OCI-LY7 (cell line): ENCODE results near the gene VPS8. TPM values are rescaled to one million over a fixed set of nuclear protein-coding genes. Genes with fewer than 3 reads are reported as not detected.

Source experiments
- BruUV-seq: library from RNA; stranded (reverse); fragments of 400-500 nt; replicated peaks from 2 replicates; lab custom pipeline; 2021; lab: Mats Ljungman, UMichigan
- CTCF ChIA-PET: fragments of 300-600 bp; sonication (Branson Sonifier 250); formaldehyde crosslinking; loops from one replicate; lab custom pipeline; 2022; ENCODE audit warnings: antibody characterized with exemption; ENCODE audit not compliant: unreplicated experiment; lab: Charles Lee
- POLR2A ChIA-PET: fragments of 300-600 bp; sonication (Branson Sonifier 250); formaldehyde crosslinking; loops from one replicate; lab custom pipeline; 2022; ENCODE audit warnings: antibody characterized with exemption; lab: Charles Lee
- DNase-seq: peaks from one replicate; pipeline ENCODE4 v3.0.0-alpha.2; 2015; ENCODE audit warnings: low spot score
- H2AFZ ChIP-seq: fragments of 200-600 bp; sonication (generic), shearing (Covaris generic); 2 replicates; pipeline ENCODE4 v1.6.1; 2014; ENCODE audit warnings: mild to moderate bottlenecking, antibody characterized with exemption, low read length, moderate library complexity
- H3K27ac ChIP-seq: fragments of 200-600 bp; sonication (generic); 2 replicates; pipeline ENCODE4 v1.5.1; 2014; ENCODE audit warnings: mixed run types, low read depth, mild to moderate bottlenecking, moderate library complexity, low read length, inconsistent platforms; ENCODE audit not compliant: poor library complexity, severe bottlenecking
- H3K36me3 ChIP-seq: fragments of 200-600 bp; sonication (generic); 2 replicates; pipeline ENCODE4 v1.6.1; 2014; ENCODE audit warnings: mild to moderate bottlenecking, antibody characterized with exemption, low read length, moderate library complexity, mixed read lengths; ENCODE audit not compliant: insufficient read depth
- H3K4me1 ChIP-seq: fragments of 200-600 bp; sonication (generic); 2 replicates; pipeline ENCODE4 v1.5.1; 2014; ENCODE audit warnings: mild to moderate bottlenecking, low read length; ENCODE audit not compliant: insufficient read depth, poor library complexity, severe bottlenecking
- H3K4me2 ChIP-seq: fragments of 200-600 bp; sonication (generic); 2 replicates; pipeline ENCODE4 v1.6.1; 2014; ENCODE audit warnings: mild to moderate bottlenecking, low read length
- H3K4me3 ChIP-seq: fragments of 200-600 bp; sonication (generic); 2 replicates; pipeline ENCODE4 v1.5.1; 2014; ENCODE audit warnings: mild to moderate bottlenecking, low read depth, low read length; ENCODE audit not compliant: poor library complexity, severe bottlenecking
- H3K79me2 ChIP-seq: fragments of 200-600 bp; sonication (generic); 2 replicates; pipeline ENCODE4 v1.6.1; 2016; ENCODE audit warnings: low read depth, mild to moderate bottlenecking, low read length, moderate library complexity, mixed read lengths; ENCODE audit not compliant: insufficient read depth
- H3K9me2 ChIP-seq: fragments of 200-600 bp; sonication (generic); 2 replicates; pipeline ENCODE4 v1.6.1; 2016; ENCODE audit warnings: mild to moderate bottlenecking, low read length, mixed read lengths; ENCODE audit not compliant: insufficient read depth
- H3K9me3 ChIP-seq: fragments of 200-600 bp; sonication (generic); 2 replicates; pipeline ENCODE4 v1.6.1; 2014; ENCODE audit warnings: mild to moderate bottlenecking, mixed run types, low read length, mixed read lengths
- H4K20me1 ChIP-seq: fragments of 200-600 bp; sonication (generic); 2 replicates; pipeline ENCODE4 v1.6.1; 2014; ENCODE audit warnings: mild to moderate bottlenecking, antibody characterized with exemption, low read length, moderate library complexity, mixed read lengths; ENCODE audit not compliant: insufficient read depth
- EZH2phosphoT487 ChIP-seq: fragments of 200-600 bp; sonication (generic); IDR thresholded peaks from 2 replicates; pipeline ENCODE4 v1.6.1; 2018; ENCODE audit warnings: low read depth, borderline replicate concordance, mild to moderate bottlenecking, mixed run types, antibody characterized with exemption, low read length, moderate library complexity, mixed read lengths
- intact Hi-C: fragments of 100-400 bp; cut with micrococcal nuclease; formaldehyde crosslinking; loops from one replicate; pipeline ENCODE4 v1.10.0; 2022; ENCODE audit not compliant: unreplicated experiment
- total RNA-seq, 2 experiments: library from RNA; depleted of rRNA in 1 of 2; stranded (reverse); fragments of >200 nt in 1 of 2; shearing (Covaris generic) in 1 of 2; gene quantifications; 2 replicates each; pipeline ENCODE4 v1.2.3, GENCODE V29; 2014 to 2022
- TF ChIP-seq, protein P1 (sequence below): fragments of 200-600 bp; sonication (generic); conservative IDR thresholded peaks from 2 replicates; pipeline ENCODE4 v1.5.1; 2014; ENCODE audit warnings: mild to moderate bottlenecking, antibody characterized with exemption, low read length, moderate library complexity, mixed read lengths

VPS8 gene
- total RNA-seq, 2 experiments from 2014 or later, result 33.5 to 44.9 TPM

DNA sequence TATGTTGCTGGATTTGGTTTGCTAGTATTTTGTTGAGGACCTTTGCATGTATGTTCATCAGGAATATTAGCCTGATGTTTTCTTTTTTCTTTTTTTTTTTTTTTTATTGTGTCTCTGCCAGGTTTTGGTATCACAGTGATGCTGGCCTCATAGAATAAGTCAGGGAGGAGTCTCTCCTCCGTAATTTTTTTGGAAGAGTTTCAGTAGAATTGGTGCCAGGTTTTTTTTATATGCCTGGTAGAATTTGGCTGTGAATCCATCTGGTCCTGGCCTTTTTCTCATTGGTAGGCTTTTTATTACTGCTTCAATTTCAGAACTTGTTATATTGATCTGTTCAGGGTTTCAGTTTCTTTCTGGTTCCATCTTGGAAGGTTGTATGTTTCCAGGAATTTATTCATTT is 165.8 kb downstream of the VPS8 start:
- BruUV-seq, result no TSS peak
- ChIA-PET CTCF (no interaction called here), POLR2A (interaction anchor here (0.7 kb wide), 2 partner anchors 29 to 63 kb away, joined by 3 read pairs; no protein-coding TSS in a partner anchor)
- TF ChIP-seq, protein P1, sequence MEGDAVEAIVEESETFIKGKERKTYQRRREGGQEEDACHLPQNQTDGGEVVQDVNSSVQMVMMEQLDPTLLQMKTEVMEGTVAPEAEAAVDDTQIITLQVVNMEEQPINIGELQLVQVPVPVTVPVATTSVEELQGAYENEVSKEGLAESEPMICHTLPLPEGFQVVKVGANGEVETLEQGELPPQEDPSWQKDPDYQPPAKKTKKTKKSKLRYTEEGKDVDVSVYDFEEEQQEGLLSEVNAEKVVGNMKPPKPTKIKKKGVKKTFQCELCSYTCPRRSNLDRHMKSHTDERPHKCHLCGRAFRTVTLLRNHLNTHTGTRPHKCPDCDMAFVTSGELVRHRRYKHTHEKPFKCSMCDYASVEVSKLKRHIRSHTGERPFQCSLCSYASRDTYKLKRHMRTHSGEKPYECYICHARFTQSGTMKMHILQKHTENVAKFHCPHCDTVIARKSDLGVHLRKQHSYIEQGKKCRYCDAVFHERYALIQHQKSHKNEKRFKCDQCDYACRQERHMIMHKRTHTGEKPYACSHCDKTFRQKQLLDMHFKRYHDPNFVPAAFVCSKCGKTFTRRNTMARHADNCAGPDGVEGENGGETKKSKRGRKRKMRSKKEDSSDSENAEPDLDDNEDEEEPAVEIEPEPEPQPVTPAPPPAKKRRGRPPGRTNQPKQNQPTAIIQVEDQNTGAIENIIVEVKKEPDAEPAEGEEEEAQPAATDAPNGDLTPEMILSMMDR, result no peak
- no peak for TF ChIP-seq EZH2phosphoT487
- Histone ChIP-seq H3K4me3 (no peak overlapping the region), H3K27ac (no peak overlapping the region), H3K9me3 (peaks cover 3% of the 10 kb centered on the region; the same call in 1 of the 2 replicates), H3K4me2 (no peak overlapping the region), H3K4me1 (no peaks in the 10 kb centered on the region), H3K9me2 (no peaks in the 10 kb centered on the region), H4K20me1 (no peaks in the 10 kb centered on the region), H2AFZ (no peak overlapping the region), H3K36me3 (peaks cover 11% of the 10 kb centered on the region), H3K79me2 (no peaks in the 10 kb centered on the region)
- no peak for DNase-seq
- intact Hi-C loops, result no loop called here

DNA sequence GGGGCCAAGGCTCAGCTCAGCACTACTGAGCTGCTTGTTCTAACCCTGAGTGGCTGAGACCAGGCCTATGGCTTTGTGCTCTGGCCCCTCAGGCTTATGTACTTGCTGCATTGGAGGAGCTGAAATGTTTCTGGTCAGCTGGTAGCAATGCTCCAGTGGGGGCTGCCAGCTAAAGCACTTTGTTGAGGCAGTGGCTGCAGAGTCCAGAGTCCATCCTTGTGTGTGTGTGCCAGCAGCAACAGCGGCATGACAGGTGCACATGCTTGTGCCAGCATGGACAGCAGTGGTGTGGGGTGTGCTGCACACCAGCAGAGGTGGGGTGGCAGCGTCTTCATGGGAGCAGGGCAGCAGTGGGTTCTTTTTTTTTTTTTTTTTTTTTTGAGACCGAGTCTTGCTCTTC is 169.1 kb downstream of the VPS8 start:
- no peak for DNase-seq
- H3K79me2 ChIP-seq, result no peaks in the 10 kb centered on the region
- POLR2A ChIA-PET, result interaction anchor here (0.7 kb wide), 1 partner anchor 65 kb away, joined by 3 read pairs; no protein-coding TSS in a partner anchor
- H3K9me2 ChIP-seq, result no peaks in the 10 kb centered on the region
- intact Hi-C loops, result no loop called here
- H3K4me2 ChIP-seq, result no peak overlapping the region
- no peaks in the 10 kb centered on the region for H3K36me3 ChIP-seq
- no peak overlapping the region for H2AFZ ChIP-seq
- TF ChIP-seq EZH2phosphoT487, result no peak
- TF ChIP-seq, protein P1, result no peak
- H3K4me1 ChIP-seq, result no peaks in the 10 kb centered on the region
- H3K4me3 ChIP-seq, result no peak overlapping the region
- H3K9me3 ChIP-seq, result no peaks in the 10 kb centered on the region
- H4K20me1 ChIP-seq, result no peaks in the 10 kb centered on the region
- CTCF ChIA-PET, result no interaction called here
- no TSS peak for BruUV-seq
- no peak overlapping the region for H3K27ac ChIP-seq

DNA sequence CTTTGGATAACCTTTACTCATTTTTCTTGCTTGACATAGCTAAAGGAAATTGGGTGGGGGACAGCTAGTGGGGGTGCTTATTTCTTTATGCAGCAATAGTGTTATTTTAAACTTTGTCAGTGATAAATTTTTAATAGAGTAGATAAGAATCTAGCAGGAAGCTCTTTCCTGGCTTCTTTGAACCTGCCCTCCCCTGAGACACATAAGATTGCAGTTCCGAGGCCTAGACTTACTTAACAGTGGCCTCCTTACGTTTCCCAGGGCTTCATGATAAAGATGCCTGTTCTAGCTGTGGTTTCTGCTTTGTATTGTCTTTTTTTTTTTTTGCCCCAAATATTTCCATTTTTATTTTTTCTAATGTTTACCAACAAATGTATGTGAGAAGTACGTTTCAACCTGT is 170.1 kb downstream of the VPS8 start:
- Histone ChIP-seq H4K20me1 (no peaks in the 10 kb centered on the region), H3K27ac (no peak overlapping the region), H3K4me1 (no peaks in the 10 kb centered on the region), H3K9me3 (no peaks in the 10 kb centered on the region), H3K4me2 (no peak overlapping the region), H2AFZ (no peak overlapping the region), H3K36me3 (no peaks in the 10 kb centered on the region), H3K79me2 (no peaks in the 10 kb centered on the region), H3K4me3 (no peak overlapping the region), H3K9me2 (no peaks in the 10 kb centered on the region)
- intact Hi-C loops, result no loop called here
- CTCF ChIA-PET, result no interaction called here
- TF ChIP-seq EZH2phosphoT487, result no peak
- TF ChIP-seq, protein P1, result no peak
- POLR2A ChIA-PET, result interaction anchor here (1.2 kb wide), 1 partner anchor 12 kb away, joined by 4 read pairs; no protein-coding TSS in a partner anchor
- BruUV-seq, result no TSS peak
- DNase-seq, result no peak
